PC-3 (cell line): Measurements from ENCODE around the gene SATL1. TPM values are rescaled to one million over a fixed set of nuclear protein-coding genes. Genes with fewer than 3 reads are reported as not detected.

Source experiments
- ATAC-seq: fragments of 200-7000 bp; cut with Tn5 transposase; 2 replicates; pipeline ENCODE4 v1.9.1; 2020; ENCODE audit warnings: mild to moderate bottlenecking, moderate library complexity
- BruUV-seq: library from RNA; stranded (reverse); fragments of 400-500 nt; replicated peaks from 2 replicates; lab custom pipeline; 2021; lab: Mats Ljungman, UMichigan
- CTCF ChIA-PET: fragments of 300-600 bp; sonication (Branson Sonifier 250); formaldehyde crosslinking; loops from one replicate; lab custom pipeline; 2022; ENCODE audit warnings: antibody characterized with exemption; lab: Charles Lee
- POLR2A ChIA-PET: fragments of 300-600 bp; sonication (Branson Sonifier 250); formaldehyde crosslinking; loops from one replicate; lab custom pipeline; 2022; ENCODE audit warnings: antibody characterized with exemption; ENCODE audit not compliant: unreplicated experiment; lab: Charles Lee
- DNase-seq: peaks from one replicate; pipeline ENCODE4 v3.0.0-alpha.2; 2015
- H2AFZ ChIP-seq: fragments of 300-600 bp; sonication (generic); 2 replicates; pipeline ENCODE4 v1.6.0; 2016; ENCODE audit warnings: antibody characterized with exemption, low read length
- H3F3A ChIP-seq: fragments of 300-600 bp; sonication (generic); one replicate; pipeline ENCODE4 v1.6.0; 2017; ENCODE audit warnings: antibody characterized with exemption, low read length, control low read depth, mild to moderate bottlenecking; ENCODE audit not compliant: unreplicated experiment
- H3K27ac ChIP-seq: fragments of 300-600 bp; sonication (generic); 2 replicates; pipeline ENCODE4 v1.5.1; 2016; ENCODE audit warnings: mild to moderate bottlenecking, low read length
- H3K27me3 ChIP-seq: fragments of 300-600 bp; sonication (generic); 2 replicates; pipeline ENCODE4 v1.6.1; 2016; ENCODE audit warnings: low read length, mixed read lengths
- H3K36me3 ChIP-seq: fragments of 300-600 bp; sonication (generic); 2 replicates; pipeline ENCODE4 v1.6.1; 2016; ENCODE audit warnings: low read depth, mixed run types, low read length, mixed read lengths
- H3K4me1 ChIP-seq: fragments of 300-600 bp; sonication (generic); 2 replicates; pipeline ENCODE4 v1.5.1; 2016; ENCODE audit warnings: low read length; ENCODE audit not compliant: insufficient read depth
- H3K4me2 ChIP-seq: fragments of 300-600 bp; sonication (generic); 2 replicates; pipeline ENCODE4 v1.6.0; 2016; ENCODE audit warnings: low read length
- H3K4me3 ChIP-seq: fragments of 300-600 bp; sonication (generic); 2 replicates; pipeline ENCODE4 v1.5.1; 2016; ENCODE audit warnings: mild to moderate bottlenecking, low read length, mixed read lengths
- H3K79me2 ChIP-seq: fragments of 300-600 bp; sonication (generic); 2 replicates; pipeline ENCODE4 v1.6.1; 2017; ENCODE audit warnings: low read length, mixed read lengths
- H3K9ac ChIP-seq: fragments of 300-600 bp; sonication (generic); 2 replicates; pipeline ENCODE4 v1.6.0; 2016; ENCODE audit warnings: mild to moderate bottlenecking, low read length
- H3K9me2 ChIP-seq: fragments of 300-600 bp; sonication (generic); replicated peaks from 2 replicates; pipeline ENCODE4 v1.6.1; 2016; ENCODE audit warnings: mixed run types, low read length, mixed read lengths
- H3K9me3 ChIP-seq: fragments of 300-600 bp; sonication (generic); 2 replicates; pipeline ENCODE4 v1.6.1; 2016; ENCODE audit warnings: low read length, mixed read lengths
- H4K20me1 ChIP-seq: fragments of 300-600 bp; sonication (generic); 2 replicates; pipeline ENCODE4 v1.6.1; 2016; ENCODE audit warnings: low read length, mixed read lengths
- CTCF ChIP-seq: fragments of 300-600 bp; sonication (generic); conservative IDR thresholded peaks from 2 replicates; pipeline ENCODE4 v1.5.1; 2017; ENCODE audit warnings: antibody characterized with exemption, low read depth, mild to moderate bottlenecking, low read length
- EZH2 ChIP-seq: fragments of 300-600 bp; sonication (generic); IDR thresholded peaks from one replicate; pipeline ENCODE4 v1.6.1; 2017; ENCODE audit warnings: antibody characterized with exemption, mild to moderate bottlenecking, low read length; ENCODE audit not compliant: unreplicated experiment
- EZH2phosphoT487 ChIP-seq: fragments of 300-600 bp; sonication (generic); IDR thresholded peaks from 2 replicates; pipeline ENCODE4 v1.6.1; 2018; ENCODE audit warnings: mild to moderate bottlenecking, antibody characterized with exemption, low read length, borderline replicate concordance
- intact Hi-C: fragments of 100-400 bp; cut with micrococcal nuclease; formaldehyde crosslinking; loops from 2 replicates; pipeline ENCODE4 v1.9.0; 2023
- total RNA-seq: library from RNA; depleted of rRNA; stranded (reverse); fragments of >200 nt; gene quantifications from 2 replicates; pipeline ENCODE4 v1.2.3, GENCODE V29; 2014

The SATL1 gene
- total RNA-seq, 1 experiment from 2014 or later: not detected

- H3K79me2 ChIP-seq: no peaks in the 10 kb centered on the region
- no peak overlapping the region for H2AFZ ChIP-seq
- TF ChIP-seq EZH2phosphoT487: no peak
- TF ChIP-seq CTCF: no peak
- no peak for TF ChIP-seq EZH2
- H3K27me3 ChIP-seq: no peaks in the 10 kb centered on the region
- no peak overlapping the region for H3K27ac ChIP-seq
- no peaks in the 10 kb centered on the region for H3K9me2 ChIP-seq
- H3K4me2 ChIP-seq: no peak overlapping the region
- ATAC-seq (no peak), DNase-seq (no peak)
- no peak overlapping the region for H3K4me3 ChIP-seq
- no TSS peak for BruUV-seq
- no peaks in the 10 kb centered on the region for H3K4me1 ChIP-seq
- POLR2A ChIA-PET: no interaction called here
- no peak overlapping the region for H3K9ac ChIP-seq
- H4K20me1 ChIP-seq: no peaks in the 10 kb centered on the region
- H3K36me3 ChIP-seq: no peaks in the 10 kb centered on the region
- intact Hi-C loops: no loop called here
- CTCF ChIA-PET: interaction anchor here (0.5 to 1.6 kb wide), 2 partner anchors 30 to 431 kb away, joined by 4 to 9 read pairs; no protein-coding TSS in a partner anchor
- H3F3A ChIP-seq: no peaks in the 10 kb centered on the region
- H3K9me3 ChIP-seq: no peaks in the 10 kb centered on the region
These were observed 129.8 kb downstream of the SATL1 start for GRCh38 chrX:85113746-85114145.

- no peaks in the 10 kb centered on the region for H3K36me3 ChIP-seq
- no peak overlapping the region for H3K9ac ChIP-seq
- POLR2A ChIA-PET: no interaction called here
- no peak overlapping the region for H3K4me2 ChIP-seq
- no peak overlapping the region for H3K27ac ChIP-seq
- H3K4me3 ChIP-seq: no peak overlapping the region
- no peaks in the 10 kb centered on the region for H3K4me1 ChIP-seq
- intact Hi-C loops: no loop called here
- no peaks in the 10 kb centered on the region for H3K79me2 ChIP-seq
- no TSS peak for BruUV-seq
- TF ChIP-seq EZH2phosphoT487 (no peak), EZH2 (no peak), CTCF (no peak)
- H3K9me3 ChIP-seq: no peaks in the 10 kb centered on the region
- H4K20me1 ChIP-seq: no peaks in the 10 kb centered on the region
- CTCF ChIA-PET: interaction anchor here (1.6 kb wide), 1 partner anchor 432 kb away, joined by 4 read pairs; no protein-coding TSS in a partner anchor
- H3K9me2 ChIP-seq: no peaks in the 10 kb centered on the region
- H2AFZ ChIP-seq: no peak overlapping the region
- H3F3A ChIP-seq: no peaks in the 10 kb centered on the region
- DNase-seq: no peak
- H3K27me3 ChIP-seq: no peaks in the 10 kb centered on the region
- no peak for ATAC-seq
These were observed 131.3 kb downstream of the SATL1 start for GRCh38 chrX:85112293-85112692.

GRCh38 chrX:85111347-85111746, 132.2 kb downstream of the SATL1 start:
- Histone ChIP-seq H3K27ac (no peak overlapping the region), H3K9me3 (no peaks in the 10 kb centered on the region), H2AFZ (no peak overlapping the region), H3K27me3 (no peaks in the 10 kb centered on the region), H3K9me2 (no peaks in the 10 kb centered on the region), H3K79me2 (no peaks in the 10 kb centered on the region), H3K4me2 (no peak overlapping the region), H3K9ac (no peak overlapping the region), H3K36me3 (no peaks in the 10 kb centered on the region), H3K4me3 (no peak overlapping the region), H3F3A (no peaks in the 10 kb centered on the region), H3K4me1 (no peaks in the 10 kb centered on the region), H4K20me1 (no peaks in the 10 kb centered on the region)
- DNase-seq (peak; percentile 32), ATAC-seq (no peak)
- no TSS peak for BruUV-seq
- TF ChIP-seq EZH2phosphoT487 (no peak), CTCF (peak; percentile 70), EZH2 (no peak)
- intact Hi-C loops: loop anchor here (1.0 kb wide), 1 partner anchor 433 kb away; no protein-coding TSS in a partner anchor
- ChIA-PET POLR2A (no interaction called here), CTCF (interaction anchor here (0.5 kb wide), 1 partner anchor 325 kb away, joined by 3 read pairs; no protein-coding TSS in a partner anchor)
